Measurements from ENCODE around the gene REG3A.

REG3A gene

DNA sequence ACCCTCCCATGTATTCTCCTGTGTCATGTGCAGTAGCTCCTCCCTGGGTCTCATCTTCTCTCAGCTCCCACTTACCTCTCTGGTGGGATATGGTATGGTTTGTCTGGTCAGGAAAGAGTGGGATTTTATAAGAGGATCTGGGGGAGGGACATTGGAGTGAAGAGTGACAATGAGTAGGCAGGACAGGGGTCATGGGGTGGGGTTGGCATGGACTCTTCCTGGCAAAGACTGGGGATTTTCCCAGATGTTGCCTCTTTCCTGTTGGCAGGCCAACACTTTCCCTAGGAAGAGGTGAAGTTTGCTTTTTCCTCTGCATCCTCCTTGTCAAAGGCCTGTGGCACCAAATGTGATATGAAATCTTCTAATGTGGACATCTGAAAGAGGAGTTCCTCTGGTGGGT, at the start of gene REG3A:
Gene REG3A, minus strand, starts transcription at position 101 of the 400 bp plus-strand sequence. CDS start 348 bp downstream, outside the sequence.
- Histone ChIP-seq H3K36me3 (no peaks in the 10 kb centered on the region), H3K4me3 (no peak within 1 kb of the TSS), H3K27ac (no peak within 1 kb of the TSS), H3K4me1 (no peaks in the 10 kb centered on the region), H3K9ac (no peak within 1 kb of the TSS), H3K9me3 (replicated peaks in 1 of 11) (no peaks in the 10 kb centered on the region), H3K27me3 (no peaks in the 10 kb centered on the region), H4K20me1 (no peaks in the 10 kb centered on the region), H3K4me2 (no peak within 1 kb of the TSS)
- TF ChIP-seq Cebpa-rat (IDR thresholded peaks at IDR 0.05): no peak

DNA sequence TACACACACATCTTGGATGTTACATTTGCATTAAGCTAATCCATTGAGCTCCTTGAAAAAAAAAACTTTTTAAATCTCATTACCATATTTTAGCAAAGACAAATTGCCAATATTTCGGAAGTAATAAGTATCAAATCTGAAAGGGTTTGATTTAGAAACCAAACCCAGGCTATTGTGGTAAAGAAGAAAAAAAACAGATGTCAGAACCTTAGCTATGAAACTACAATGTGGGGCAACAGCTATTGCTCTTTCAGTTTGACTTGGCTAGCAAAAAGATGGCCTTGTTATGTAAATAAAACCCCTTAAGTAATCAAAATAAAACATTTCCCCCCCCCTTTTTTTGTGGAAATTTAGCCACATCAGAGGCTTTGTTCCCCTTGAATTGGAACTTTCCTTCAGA, 41.2 kb upstream of the REG3A start:
- Histone ChIP-seq H3K4me1 (no peaks in the 10 kb centered on the region), H4K20me1 (no peaks in the 10 kb centered on the region), H3K4me2 (no peak overlapping the region), H3K27me3 (no peaks in the 10 kb centered on the region), H3K4me3 (no peak overlapping the region), H3K36me3 (no peaks in the 10 kb centered on the region), H3K27ac (no peak overlapping the region), H3K9ac (no peak overlapping the region), H3K9me3 (replicated peaks in 1 of 11) (no peaks in the 10 kb centered on the region)
- TF ChIP-seq Cebpa-rat (IDR thresholded peaks at IDR 0.05): no peak

DNA sequence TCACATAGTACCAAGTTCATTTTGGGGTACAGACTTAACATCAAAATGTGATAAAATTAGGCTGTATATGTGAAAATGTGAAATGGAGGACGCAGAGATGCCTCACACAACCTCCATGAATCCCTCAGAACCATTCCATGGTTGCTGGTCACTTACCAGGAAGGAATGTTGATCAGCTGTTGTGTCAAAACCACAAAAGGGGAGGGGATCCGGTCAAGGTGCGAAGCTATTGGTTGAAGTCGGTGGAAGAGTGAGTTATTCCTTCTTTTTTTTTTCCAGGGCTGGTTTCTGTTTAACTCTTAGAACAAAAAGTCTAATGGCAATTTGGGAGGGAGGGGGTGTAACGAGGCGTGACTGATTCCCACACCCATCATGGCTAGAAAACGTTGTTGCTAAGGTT, 32.3 kb upstream of the REG3A start:
- Histone ChIP-seq H3K9me3 (replicated peaks in 1 of 11) (no peaks in the 10 kb centered on the region), H3K36me3 (no peaks in the 10 kb centered on the region), H3K4me2 (no peak overlapping the region), H3K27me3 (no peaks in the 10 kb centered on the region), H3K4me3 (no peak overlapping the region), H3K4me1 (no peaks in the 10 kb centered on the region), H4K20me1 (no peaks in the 10 kb centered on the region), H3K9ac (no peak overlapping the region), H3K27ac (no peak overlapping the region)
- no peak for TF ChIP-seq Cebpa-rat (IDR thresholded peaks at IDR 0.05)

DNA sequence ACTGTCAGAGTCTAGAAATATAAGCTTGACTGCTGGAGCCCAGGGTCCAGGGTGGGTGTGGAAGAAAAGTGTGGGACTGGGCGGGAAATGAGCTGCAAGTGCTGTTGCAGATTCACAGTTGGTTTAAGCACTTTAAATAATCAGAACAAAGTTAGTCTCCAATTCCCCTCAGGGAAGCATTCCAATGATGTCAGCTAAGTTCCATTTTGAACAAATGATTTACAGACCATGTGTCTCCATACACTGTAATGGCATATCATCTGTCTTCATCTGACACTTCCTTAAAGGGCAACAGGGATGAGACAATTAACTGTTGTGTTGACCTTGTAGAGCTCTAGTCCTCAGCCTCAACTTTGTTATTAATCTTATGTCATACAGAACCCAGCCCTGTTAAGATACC, 31.5 kb upstream of the REG3A start:
- no peak overlapping the region for H3K4me3 ChIP-seq
- no peaks in the 10 kb centered on the region for H3K36me3 ChIP-seq
- no peaks in the 10 kb centered on the region for H3K4me1 ChIP-seq
- H3K9me3 ChIP-seq (replicated peaks in 1 of 11): no peaks in the 10 kb centered on the region
- H3K27me3 ChIP-seq: no peaks in the 10 kb centered on the region
- H3K9ac ChIP-seq: no peak overlapping the region
- H4K20me1 ChIP-seq: no peaks in the 10 kb centered on the region
- no peak overlapping the region for H3K27ac ChIP-seq
- TF ChIP-seq Cebpa-rat (IDR thresholded peaks at IDR 0.05): no peak
- H3K4me2 ChIP-seq: no peak overlapping the region

DNA sequence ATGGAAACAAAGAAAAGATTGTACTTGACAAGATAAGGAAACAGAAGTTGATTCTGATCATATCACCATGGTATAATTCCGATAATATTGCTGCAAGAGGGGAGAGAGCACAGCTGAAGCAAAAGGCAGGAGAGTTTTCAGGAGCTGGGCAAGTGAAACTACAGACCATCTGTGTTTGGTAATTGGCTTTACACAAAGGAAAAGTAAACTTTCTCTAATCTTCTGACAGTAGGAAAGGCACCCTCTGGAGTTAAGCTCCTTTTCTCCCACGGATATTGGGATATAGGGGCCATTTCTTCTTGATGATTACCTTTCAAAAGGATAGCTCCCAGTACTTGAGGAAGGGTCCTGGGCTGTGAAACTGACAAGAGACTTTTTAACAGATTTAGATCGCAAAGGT, 29.9 kb upstream of the REG3A start:
- no peaks in the 10 kb centered on the region for H4K20me1 ChIP-seq
- H3K9me3 ChIP-seq (replicated peaks in 1 of 11): no peaks in the 10 kb centered on the region
- H3K4me1 ChIP-seq: no peaks in the 10 kb centered on the region
- no peaks in the 10 kb centered on the region for H3K36me3 ChIP-seq
- no peak overlapping the region for H3K9ac ChIP-seq
- H3K4me3 ChIP-seq: no peak overlapping the region
- H3K27me3 ChIP-seq: no peaks in the 10 kb centered on the region
- no peak overlapping the region for H3K27ac ChIP-seq
- no peak for TF ChIP-seq Cebpa-rat (IDR thresholded peaks at IDR 0.05)
- no peak overlapping the region for H3K4me2 ChIP-seq

DNA sequence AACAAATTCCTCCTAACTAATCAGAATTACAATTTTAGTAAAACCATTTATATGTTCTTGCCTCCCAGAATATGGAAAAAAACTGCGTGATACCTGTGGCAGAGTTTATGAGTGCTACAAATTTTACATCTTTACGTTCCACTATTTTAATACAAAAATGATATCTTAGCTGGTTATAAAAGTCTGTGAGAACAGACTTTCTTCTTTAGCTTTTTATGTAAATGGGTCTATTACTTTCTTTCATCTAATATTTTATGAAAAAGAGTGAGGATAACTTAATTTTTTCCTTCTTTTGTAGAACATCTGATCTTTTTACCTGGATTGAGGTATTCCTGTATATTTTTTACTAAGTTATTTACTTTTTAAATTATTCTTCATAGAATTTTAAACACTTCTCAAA, 22.1 kb upstream of the REG3A start:
- Histone ChIP-seq H3K27ac (no peak overlapping the region), H3K4me1 (no peaks in the 10 kb centered on the region), H3K27me3 (no peaks in the 10 kb centered on the region), H3K9me3 (replicated peaks in 1 of 11) (peaks cover 21 to 30% (median 26%) of the 10 kb centered on the region in 11 experiments; a peak in 21 of 22 replicates), H3K9ac (no peak overlapping the region), H3K4me2 (no peak overlapping the region), H3K36me3 (no peaks in the 10 kb centered on the region), H3K4me3 (no peak overlapping the region), H4K20me1 (no peaks in the 10 kb centered on the region)
- no peak for TF ChIP-seq Cebpa-rat (IDR thresholded peaks at IDR 0.05)

DNA sequence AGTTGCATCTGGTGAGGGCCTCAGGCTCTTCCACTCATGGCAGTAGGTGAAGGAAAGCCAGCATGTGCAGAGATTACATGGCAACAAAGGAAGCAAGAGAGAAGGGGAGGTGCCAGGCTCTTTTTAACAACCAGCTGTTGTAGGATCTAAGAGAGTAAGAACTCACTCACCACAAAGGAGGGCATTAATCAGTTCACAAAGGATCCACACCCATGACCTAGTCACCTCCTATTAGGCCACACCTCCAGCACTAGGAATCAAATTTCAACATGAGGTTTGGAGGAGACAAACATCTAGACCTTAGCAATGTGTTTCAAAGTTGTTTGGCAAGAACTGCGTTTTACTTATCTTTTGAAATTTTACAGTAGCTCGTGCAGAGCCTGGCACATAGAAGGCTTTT, 20.5 kb upstream of the REG3A start:
- Histone ChIP-seq H3K27ac (no peak overlapping the region), H3K9ac (no peak overlapping the region), H3K9me3 (replicated peaks in 1 of 11) (peaks cover 21 to 30% (median 26%) of the 10 kb centered on the region in 11 experiments; a peak in 21 of 22 replicates), H3K4me1 (no peaks in the 10 kb centered on the region), H3K4me2 (no peak overlapping the region), H3K36me3 (no peaks in the 10 kb centered on the region), H4K20me1 (no peaks in the 10 kb centered on the region), H3K27me3 (no peaks in the 10 kb centered on the region), H3K4me3 (no peak overlapping the region)
- TF ChIP-seq Cebpa-rat (IDR thresholded peaks at IDR 0.05): no peak

DNA sequence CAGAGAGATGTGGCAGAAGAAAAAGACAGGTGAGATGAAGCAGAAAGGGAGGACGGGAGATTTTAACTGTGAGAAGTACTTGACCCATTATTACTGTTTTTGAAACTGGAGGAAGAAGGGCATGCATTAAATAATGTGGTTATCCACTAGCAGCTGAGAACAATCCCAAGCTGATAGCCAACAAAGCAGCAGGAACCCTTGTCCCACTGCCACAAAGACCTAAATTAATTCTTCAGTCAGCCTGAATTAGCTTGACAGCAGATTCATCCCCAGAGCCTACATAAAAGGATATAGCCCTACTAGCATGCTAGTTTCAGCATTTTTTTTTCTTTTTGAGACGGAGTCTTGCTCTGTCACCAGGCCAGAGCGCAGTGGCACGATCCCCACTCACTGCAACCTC, 19.5 kb upstream of the REG3A start:
- H3K9me3 ChIP-seq (replicated peaks in 1 of 11): peaks cover 21 to 30% (median 26%) of the 10 kb centered on the region in 11 experiments; a peak in 21 of 22 replicates
- no peak overlapping the region for H3K27ac ChIP-seq
- H3K4me2 ChIP-seq: no peak overlapping the region
- H3K9ac ChIP-seq: no peak overlapping the region
- no peaks in the 10 kb centered on the region for H3K27me3 ChIP-seq
- H3K4me3 ChIP-seq: no peak overlapping the region
- H3K36me3 ChIP-seq: no peaks in the 10 kb centered on the region
- H3K4me1 ChIP-seq: no peaks in the 10 kb centered on the region
- no peak for TF ChIP-seq Cebpa-rat (IDR thresholded peaks at IDR 0.05)
- H4K20me1 ChIP-seq: no peaks in the 10 kb centered on the region

DNA sequence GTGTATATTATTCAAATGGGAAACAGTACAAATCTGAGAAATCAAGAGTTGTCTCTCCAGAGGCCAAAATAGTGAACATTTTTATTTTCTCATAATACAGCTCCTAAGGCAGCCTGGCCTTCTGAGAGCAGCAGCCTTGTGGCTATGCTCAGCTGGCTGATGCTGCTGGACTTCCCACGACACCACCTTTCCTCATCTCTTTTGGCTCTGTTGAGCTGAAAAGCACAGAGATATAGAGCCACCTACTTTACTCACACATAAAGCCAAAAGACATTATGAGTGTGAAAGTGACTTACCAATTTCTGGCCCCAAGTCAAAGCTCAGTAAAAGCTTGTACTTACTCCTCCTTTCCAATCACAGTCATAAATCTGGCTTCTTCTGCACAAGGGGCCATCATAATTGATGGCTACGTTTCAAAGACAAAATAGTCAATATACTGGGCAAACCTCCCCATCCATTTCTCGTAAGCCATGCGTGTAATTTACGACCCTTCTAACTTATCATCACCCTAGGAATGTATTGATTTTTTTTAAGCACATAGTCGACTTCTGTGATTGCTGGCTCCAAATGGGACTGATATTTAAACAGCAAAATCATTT, 18.6 kb upstream of the REG3A start:
- H3K27me3 ChIP-seq: no peaks in the 10 kb centered on the region
- H3K9ac ChIP-seq: no peak overlapping the region
- no peak overlapping the region for H3K27ac ChIP-seq
- H3K4me2 ChIP-seq: no peak overlapping the region
- no peaks in the 10 kb centered on the region for H4K20me1 ChIP-seq
- no peaks in the 10 kb centered on the region for H3K4me1 ChIP-seq
- no peak for TF ChIP-seq Cebpa-rat (IDR thresholded peaks at IDR 0.05)
- peaks cover 21 to 29% (median 26%) of the 10 kb centered on the region in 11 experiments; a peak in 21 of 22 replicates for H3K9me3 ChIP-seq (replicated peaks in 1 of 11)
- no peak overlapping the region for H3K4me3 ChIP-seq
- no peaks in the 10 kb centered on the region for H3K36me3 ChIP-seq

DNA sequence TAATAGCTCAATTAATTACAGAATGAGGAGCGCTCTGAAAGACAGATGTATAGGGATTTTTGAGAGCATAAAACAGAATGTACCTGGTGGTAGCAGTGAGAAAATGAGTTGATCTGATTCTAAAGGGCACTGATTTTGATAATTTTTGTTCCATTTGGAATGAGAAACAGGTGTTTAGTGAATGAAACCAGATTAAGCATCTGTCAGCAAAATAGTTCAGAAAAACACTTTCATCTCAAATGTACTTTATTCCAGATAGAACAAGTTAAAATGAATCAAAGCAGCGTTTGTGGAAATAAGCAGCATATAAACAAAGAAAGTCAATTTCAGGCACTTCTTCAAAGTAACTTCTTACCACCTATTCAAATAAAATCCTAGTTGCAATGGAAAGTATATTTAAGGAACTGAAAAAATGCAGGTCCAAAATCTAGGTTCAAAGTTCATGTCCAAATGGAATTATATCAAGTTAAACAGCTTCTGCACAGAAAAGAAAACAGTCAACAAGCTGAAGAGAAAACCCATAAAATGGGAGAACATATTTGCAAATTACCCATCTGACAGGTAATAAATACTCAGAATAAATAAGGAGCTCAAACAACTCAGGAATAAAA, 11.9 kb upstream of the REG3A start:
- Histone ChIP-seq H3K27me3 (no peaks in the 10 kb centered on the region), H3K9ac (no peak overlapping the region), H3K36me3 (no peaks in the 10 kb centered on the region), H3K9me3 (replicated peaks in 1 of 11) (no peaks in the 10 kb centered on the region; a peak in 1 of 22 replicates), H3K4me1 (no peaks in the 10 kb centered on the region), H3K4me3 (no peak overlapping the region), H3K4me2 (no peak overlapping the region), H4K20me1 (no peaks in the 10 kb centered on the region), H3K27ac (no peak overlapping the region)
- no peak for TF ChIP-seq Cebpa-rat (IDR thresholded peaks at IDR 0.05)
